HepG2 (cell line): ENCODE data around the gene ARMH3.

ENCODE experiments used
- CHD4 ChIP-seq: fragments of 200-600 bp; sonication (generic); IDR thresholded peaks from 2 replicates; pipeline ENCODE4 v1.7.0; 2017; ENCODE audit warnings: mild to moderate bottlenecking, low read length, borderline replicate concordance
- EZH2 ChIP-seq: conservative IDR thresholded peaks from 2 replicates; pipeline ENCODE4 v1.6.1; 2012; ENCODE audit warnings: mild to moderate bottlenecking, low read depth, low read length, moderate library complexity
- JARID2 ChIP-seq: sonication (generic); formaldehyde crosslinking; IDR thresholded peaks from 2 replicates; pipeline ENCODE4 v1.8.1; 2023; ENCODE audit warnings: missing genetic modification reagents, inconsistent platforms; ENCODE audit not compliant: insufficient replicate concordance
- MAF1 ChIP-seq: sonication (generic); formaldehyde crosslinking; IDR thresholded peaks from 2 replicates; pipeline ENCODE4 v1.5.0; 2020; ENCODE audit warnings: missing genetic modification reagents, borderline replicate concordance
- SMC3 ChIP-seq: IDR thresholded peaks from 2 replicates; pipeline ENCODE4 v1.6.1; 2011; ENCODE audit warnings: low read length, improper control_type of control experiment
- TCF7 ChIP-seq: sonication (generic); IDR thresholded peaks from 2 replicates; pipeline ENCODE4 v1.6.1; 2016; ENCODE audit warnings: antibody characterized with exemption, low read depth
- TSC22D2 ChIP-seq: sonication (generic); formaldehyde crosslinking; IDR thresholded peaks from 2 replicates; pipeline ENCODE4 v1.5.1; 2020; ENCODE audit warnings: missing genetic modification reagents, mild to moderate bottlenecking, borderline replicate concordance
- XBP1 ChIP-seq: sonication (generic); formaldehyde crosslinking; IDR thresholded peaks from 2 replicates; pipeline ENCODE4 v1.5.0; 2020; ENCODE audit warnings: missing genetic modification reagents
- ZNF274 ChIP-seq: sonication (generic); formaldehyde crosslinking; IDR thresholded peaks from 2 replicates; pipeline ENCODE4 v1.5.1; 2020; ENCODE audit warnings: mild to moderate bottlenecking, missing genetic modification reagents
- ZNF33A ChIP-seq: sonication (generic); formaldehyde crosslinking; IDR thresholded peaks from 2 replicates; pipeline ENCODE4 v1.5.1; 2020; ENCODE audit warnings: missing genetic modification reagents, mild to moderate bottlenecking, moderate library complexity, borderline replicate concordance
- ZNF747 ChIP-seq: sonication (generic); formaldehyde crosslinking; IDR thresholded peaks from 2 replicates; pipeline ENCODE4 v1.8.1; 2023; ENCODE audit warnings: missing genetic modification reagents, mild to moderate bottlenecking, borderline replicate concordance
- TF ChIP-seq, protein P1 (sequence below): sonication (generic); formaldehyde crosslinking; IDR thresholded peaks from 2 replicates; pipeline ENCODE4 v1.5.0; 2020; ENCODE audit warnings: mild to moderate bottlenecking, missing genetic modification reagents, moderate library complexity

DNA sequence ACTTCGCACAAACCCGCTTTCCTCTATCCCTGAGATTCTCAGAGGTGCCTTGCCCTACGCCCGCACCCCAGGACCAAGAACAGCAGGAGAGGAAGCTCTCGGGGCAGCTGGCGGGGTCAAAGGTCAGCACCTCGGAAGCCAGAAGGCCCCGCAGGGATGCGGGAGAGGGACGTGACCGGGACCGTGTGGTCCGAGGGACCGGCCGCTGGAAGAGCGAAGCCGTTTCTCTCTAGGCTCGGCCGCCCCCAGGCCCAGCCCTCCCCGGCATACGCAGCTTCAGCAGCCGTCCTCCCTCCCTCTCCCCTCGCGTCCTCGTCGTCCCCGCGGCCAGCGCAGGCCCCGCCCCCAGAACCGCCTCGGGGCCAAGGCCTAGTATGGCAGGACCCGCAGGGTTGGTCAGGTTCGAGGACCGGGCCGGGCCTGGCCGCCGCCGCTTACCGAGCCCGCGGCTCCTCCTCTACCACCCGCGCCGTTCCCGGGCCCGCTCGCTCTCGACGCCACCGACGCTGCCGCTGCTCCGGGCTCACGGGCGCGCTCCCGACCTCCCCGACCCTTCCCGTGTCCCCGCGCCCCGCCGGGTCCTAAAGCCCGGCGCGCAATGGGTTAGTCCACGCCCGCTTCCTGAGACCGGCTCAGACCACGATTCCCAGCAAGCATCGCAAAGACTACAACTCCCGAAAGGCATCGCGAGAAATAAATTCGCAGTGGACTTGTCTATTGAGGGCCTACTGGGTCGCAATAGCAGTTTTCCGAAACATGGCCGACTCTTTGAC lies at the start of gene ARMH3:
- TF ChIP-seq, protein P1, sequence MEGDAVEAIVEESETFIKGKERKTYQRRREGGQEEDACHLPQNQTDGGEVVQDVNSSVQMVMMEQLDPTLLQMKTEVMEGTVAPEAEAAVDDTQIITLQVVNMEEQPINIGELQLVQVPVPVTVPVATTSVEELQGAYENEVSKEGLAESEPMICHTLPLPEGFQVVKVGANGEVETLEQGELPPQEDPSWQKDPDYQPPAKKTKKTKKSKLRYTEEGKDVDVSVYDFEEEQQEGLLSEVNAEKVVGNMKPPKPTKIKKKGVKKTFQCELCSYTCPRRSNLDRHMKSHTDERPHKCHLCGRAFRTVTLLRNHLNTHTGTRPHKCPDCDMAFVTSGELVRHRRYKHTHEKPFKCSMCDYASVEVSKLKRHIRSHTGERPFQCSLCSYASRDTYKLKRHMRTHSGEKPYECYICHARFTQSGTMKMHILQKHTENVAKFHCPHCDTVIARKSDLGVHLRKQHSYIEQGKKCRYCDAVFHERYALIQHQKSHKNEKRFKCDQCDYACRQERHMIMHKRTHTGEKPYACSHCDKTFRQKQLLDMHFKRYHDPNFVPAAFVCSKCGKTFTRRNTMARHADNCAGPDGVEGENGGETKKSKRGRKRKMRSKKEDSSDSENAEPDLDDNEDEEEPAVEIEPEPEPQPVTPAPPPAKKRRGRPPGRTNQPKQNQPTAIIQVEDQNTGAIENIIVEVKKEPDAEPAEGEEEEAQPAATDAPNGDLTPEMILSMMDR (CRISPR knock-in tag), result no peak; the same call in 1 of the 2 replicates
- TF ChIP-seq ZNF274 (CRISPR knock-in tag) (no peak), SMC3 (no peak), TSC22D2 (no peak; the same call in 1 of the 2 replicates), MAF1 (CRISPR knock-in tag) (no peak), CHD4 (no peak), ZNF747 (no peak), TCF7 (no peak), ZNF33A (CRISPR knock-in tag) (0 out of 2 replicates have a peak, but pooled peaks have one; percentile 45), JARID2 (CRISPR knock-in tag) (peak; percentile 68), XBP1 (CRISPR knock-in tag) (no peak), EZH2 (no peak)
